Activated CD4-positive, CD25-positive, alpha-beta regulatory T cell treated with anti-CD3 and anti-CD28 coated beads, Interleukin-2, amount 50 U/mL, for 72 hours (primary cell): ENCODE data around the gene TNNI2.
"Not testable (repeated sequence)": the region's sequence is repeated elsewhere in the genome, so short reads cannot be mapped to it uniquely, and the experiment has no call there.

Experiments used
- DNase-seq: peaks from one replicate; pipeline ENCODE4 v3.0.0; 2021

TNNI2 gene

DNA sequence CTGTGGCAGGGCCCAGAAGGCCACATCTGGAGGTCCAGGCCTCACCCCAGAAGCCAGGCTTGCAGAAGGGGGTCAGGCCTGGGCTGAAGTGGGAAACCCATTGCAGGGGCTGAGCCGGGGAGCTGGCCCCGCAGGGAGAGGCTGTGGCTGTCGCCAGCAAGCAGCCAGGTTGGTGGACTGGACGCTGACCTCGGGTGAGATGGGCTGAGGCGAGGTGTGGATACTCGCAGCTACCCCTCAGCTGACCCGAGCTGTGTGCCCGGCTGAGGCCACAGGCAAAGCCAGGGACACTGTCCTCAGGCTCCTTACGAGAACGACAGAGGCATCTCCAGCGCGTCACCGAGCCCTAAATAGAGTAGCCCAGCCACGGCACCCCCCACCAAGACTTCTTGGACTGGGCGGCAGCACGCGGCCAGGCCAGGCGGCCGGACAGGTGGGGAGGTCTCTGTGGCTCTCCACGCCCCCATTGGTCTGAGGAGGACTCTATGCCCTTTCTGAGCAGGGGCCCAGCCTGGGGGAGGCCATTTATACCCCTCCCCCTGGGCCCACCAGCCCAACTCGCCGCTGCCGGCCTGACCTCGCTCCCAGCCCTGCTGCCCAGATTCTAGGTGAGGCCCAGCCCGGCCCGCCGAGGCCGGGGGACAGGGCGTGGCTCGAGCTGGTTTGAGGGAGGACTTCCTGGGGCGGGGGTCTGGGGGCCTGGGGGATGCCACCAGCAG, at the start of gene TNNI2:
TSS of gene TNNI2 (plus strand) at position 556 of the 719 bp plus-strand sequence. CDS start 716 bp downstream, outside the sequence.
- DNase-seq, result no peak

DNA sequence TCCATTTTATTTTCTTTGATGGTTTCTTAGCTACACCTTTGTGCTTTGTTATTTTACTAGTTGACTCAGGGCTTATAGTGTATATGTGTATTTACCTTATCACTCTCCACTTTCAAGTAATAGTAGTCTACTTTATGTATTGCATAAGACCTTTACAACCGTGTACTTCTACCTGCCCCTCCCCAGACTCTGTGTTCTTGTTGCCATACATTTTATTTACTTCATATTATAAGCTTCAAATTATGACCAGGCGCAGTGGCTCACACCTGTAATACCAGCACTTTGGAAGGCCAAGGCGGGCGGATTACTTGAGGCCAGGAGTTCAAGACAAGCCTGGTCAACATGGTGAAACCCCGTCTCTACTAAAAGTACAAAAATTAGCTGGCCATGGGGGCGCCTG, 46.9 kb upstream of the TNNI2 start:
- DNase-seq, result no peak

DNA sequence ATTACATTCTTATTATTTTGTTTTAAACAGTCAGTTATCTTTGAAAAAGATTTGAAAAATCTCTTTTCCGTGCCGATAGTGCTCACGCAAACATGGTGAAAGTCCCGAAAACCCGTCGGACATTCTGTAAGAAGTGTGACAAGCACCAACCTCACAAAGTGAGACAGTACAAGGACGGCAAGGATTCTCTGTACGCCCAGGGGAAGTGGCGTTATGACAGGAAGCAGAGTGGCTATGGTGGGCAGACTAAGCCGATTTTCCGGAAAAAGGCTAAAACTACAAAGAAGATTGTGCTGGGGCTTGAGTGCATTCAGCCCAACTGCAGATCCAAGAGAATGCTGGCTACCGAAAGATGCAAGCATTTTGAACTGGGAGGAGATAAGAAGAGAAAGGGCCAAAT, 46.3 kb upstream of the TNNI2 start:
- DNase-seq, result no peak

DNA sequence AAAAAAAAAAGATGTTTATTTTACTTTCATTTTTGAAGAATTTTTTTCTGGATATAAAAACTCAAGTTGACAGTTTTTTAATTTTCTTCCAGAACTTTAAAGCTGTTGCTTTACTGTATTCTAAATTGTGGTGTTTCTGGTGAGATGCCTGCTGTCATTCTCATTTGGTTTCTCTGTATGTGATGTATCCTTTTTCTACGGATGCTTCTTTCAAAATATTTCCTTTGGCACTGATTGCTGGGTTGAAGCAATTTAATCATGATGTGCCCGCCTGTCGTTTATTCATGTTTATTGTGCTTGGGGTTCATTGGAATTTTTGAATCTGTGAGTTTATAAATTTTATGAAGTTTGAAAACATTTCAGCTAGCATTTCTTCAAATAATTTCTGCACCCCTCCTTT, 45.7 kb upstream of the TNNI2 start:
- DNase-seq, result no peak

DNA sequence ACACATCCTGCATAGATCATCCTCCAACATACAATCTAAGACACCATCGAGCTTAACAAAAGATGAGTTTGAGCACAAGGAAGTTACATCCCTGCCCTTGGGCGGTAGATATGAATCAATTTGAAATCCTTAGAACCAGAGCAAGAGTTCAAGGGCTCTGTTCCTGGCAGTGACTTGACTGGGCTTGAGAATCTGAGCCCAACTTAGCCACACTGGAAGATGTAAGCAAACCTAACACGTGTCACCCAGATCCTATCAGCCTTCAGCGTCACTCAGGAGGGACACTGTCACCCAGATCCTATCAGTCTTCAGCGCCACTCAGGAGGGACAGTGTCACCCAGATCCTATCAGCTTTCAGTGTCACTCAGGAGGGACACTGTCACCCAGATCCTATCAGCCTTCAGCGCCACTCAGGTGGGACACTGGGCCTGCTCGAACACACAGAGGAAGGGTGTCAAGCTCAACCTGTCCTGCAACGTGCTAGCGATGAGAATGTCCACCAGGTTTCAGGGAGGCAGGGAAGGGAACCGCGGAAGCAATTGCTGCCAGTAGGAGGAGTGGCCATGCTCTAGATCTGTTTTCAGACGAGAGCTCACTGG, 42.3 kb upstream of the TNNI2 start:
- DNase-seq, result no peak

DNA sequence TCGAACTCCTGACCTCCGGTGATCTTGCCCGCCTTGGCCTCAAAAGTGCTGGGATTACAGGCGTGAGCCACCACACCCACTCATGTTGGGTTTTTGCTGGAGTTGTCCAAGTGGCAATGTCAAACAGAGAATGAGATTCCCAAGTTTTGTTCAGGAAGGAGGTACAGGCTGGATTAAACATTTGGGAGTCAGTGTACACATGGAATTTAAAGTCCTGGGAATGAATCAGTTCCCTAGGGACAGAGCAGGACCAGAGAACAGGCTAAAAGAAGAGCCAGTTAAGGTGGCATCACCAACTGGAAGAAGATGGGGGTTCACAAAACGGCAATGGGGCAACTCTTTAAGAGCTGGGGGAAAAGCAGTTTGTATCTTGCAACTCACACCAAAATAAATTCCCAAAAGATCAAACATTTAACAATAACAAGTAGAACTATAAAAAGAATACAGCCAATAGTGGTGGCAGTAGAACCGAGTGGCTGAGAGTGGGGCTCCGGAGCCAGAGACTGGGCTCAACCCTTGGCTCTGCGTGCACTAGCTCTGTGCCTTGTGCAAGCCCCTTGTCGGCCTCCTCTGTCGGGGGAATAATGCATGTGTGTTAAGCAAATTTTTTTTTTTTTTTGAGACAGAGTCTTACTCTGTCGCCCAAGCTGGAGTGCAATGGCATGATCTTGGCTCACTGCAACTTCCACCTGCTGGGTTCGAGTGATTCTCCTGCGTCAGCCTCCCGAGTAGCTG, 41.2 kb upstream of the TNNI2 start:
- no peak for DNase-seq

DNA sequence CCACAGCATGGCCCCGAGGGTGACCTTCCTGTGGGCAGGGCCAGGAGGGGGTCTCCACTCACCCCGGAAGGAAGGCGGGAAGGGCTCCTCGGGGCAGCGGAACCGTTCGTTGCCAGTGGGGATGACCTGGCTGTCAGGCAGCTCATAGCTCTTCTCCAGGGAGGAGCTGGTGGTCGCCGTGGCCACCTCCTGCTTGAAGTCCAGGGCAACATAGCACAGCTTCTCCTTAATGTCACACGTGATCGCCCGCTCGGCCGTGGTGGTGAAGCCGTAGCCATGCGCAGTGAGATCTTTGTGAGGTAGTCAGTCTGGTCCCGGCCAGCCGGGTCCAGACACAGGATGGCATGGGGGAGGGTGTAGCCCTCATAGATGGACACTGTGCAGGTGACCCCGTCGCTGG, 35.5 kb upstream of the TNNI2 start:
- no peak for DNase-seq

DNA sequence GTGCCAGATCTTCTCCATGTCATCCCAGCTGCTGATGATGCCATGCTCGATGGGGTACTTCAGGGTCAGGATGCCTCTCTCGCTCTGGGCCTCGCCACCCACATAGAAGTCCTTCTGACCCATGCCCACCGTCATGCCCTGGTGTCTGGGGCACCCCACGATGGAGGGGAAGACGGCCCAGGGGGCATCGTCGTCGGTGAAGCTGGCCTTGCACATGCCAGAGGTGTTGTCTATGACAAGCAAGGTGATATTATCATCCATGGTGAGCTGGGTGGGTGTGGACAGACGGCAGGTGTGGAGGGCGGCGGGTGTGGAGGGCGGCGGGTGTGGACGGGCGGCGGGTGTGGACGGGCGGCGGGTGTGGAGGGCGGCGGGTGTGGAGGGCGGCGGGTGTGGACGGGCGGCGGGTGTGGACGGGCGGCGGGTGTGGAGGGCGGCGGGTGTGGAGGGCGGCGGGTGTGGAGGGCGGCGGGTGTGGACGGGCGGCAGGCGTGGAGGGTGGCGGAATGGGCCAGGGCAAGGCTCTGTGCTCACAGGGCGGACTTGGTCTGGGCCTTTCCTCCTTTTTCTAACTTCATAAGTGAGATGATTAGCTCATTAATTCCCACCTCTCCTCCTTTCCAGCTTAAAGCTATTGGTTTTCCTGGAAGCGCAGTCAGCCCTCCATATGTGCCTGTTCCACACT, 34.8 kb upstream of the TNNI2 start:
- DNase-seq, result not testable (repeated sequence)

DNA sequence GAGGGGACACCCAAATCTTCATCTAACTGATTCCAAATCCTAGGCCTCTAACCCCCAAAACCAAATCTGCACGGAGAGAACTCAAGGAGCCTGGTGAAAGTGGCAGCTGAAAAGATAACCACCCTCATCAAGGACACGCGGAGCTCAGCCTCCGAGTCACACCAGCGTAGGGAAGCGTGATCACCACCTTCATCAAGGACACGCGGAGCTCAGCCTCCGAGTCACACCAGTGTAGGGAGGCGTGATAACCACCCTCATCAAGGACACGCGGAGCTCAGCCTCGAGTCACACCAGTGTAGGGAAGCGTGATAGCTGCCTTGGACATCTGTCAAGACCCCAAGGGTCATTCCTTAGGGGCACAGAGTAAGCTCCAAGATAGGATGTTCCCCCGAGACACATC, 33.3 kb upstream of the TNNI2 start:
- DNase-seq, result no peak

DNA sequence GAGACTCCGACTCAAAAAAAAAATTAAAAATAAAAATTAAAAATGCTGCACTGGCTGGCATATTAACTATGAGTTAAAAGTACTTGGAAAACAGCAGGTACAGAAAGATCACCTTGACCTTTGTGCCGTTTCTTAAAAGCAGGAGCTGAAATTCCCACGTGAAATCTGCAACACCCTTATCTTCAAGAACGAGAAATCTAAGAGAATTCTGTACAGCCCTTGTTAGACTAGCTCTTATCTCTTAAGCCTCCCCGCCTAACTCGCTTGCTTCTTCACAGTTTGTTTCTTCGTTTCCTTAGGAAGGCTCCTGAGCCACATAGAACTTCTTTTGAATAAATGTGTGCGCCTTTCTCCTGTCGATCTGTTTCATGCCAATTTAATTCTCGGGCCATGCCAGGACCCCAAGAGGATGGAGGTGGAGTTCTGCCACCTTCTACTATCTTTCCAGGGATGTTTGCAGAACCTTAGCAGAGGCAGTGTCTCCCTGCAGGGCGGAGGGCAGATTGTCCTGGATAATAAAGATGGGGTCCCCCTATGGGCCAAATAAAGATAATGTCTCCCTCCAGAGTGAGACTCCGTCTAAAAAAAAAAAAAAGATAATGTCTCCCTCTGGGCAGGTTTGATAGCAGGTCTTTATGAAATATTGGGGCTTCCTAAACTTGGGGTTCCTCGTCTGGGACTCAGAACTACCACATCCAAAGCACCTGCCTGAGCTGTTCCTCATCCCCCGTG, 31.4 kb upstream of the TNNI2 start:
- DNase-seq, result no peak

DNA sequence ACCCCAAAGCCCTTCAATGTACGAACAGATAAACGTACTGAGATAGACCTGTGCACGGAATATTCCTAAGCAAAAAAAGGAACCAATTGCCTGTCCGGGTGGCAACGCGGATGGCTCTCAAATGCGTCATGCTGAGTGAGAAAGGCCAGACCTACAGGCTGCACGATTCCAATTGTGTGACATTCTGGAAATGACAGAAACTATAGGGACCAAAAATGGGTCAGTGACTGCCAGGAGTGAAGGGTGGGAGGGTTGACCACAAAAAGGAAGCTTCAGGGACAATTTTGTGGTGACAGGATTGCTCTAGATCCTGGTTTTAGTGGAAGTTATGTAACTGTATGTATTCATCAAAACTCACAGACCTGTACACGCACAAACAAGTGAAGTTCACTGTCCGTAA, 28.0 kb upstream of the TNNI2 start:
- no peak for DNase-seq

DNA sequence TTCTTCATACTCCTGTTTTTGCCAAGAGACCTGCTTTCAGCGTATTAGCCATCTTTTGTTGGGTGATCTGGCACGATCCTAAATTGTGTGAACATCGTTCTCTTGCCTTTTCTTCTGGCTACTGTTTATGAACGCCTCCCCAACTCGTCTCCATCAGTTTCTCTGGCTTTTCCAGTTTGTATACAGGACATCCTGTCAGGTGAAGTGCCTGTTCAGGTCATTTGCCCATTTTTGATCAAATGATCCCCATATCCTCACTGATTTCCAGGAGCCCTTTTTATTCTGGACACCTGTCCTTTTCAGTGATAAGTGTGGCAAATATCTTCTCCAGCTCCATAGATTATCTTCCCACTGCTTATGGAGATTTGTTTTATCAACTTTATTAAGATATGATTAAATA, 26.5 kb upstream of the TNNI2 start:
- no peak for DNase-seq

DNA sequence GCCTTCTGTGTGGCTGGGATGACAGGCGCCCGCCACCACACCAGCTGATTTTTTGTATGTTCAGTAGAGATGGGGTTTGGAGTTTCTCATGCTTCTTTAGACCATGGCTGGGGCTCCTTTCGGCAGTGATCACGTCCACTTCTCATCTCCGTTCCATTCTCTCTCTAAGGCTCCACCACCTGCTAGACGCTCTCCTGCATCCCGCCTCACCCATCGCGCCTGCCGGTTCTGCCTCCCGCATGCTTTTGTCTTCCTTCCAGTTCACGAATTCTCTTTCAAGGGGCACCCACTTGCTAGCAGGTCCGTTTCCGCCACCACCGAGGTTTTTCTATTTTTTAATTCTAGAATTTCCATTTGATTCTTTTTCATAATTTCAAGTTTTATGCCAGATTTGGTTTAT, 26.0 kb upstream of the TNNI2 start:
- no peak for DNase-seq

DNA sequence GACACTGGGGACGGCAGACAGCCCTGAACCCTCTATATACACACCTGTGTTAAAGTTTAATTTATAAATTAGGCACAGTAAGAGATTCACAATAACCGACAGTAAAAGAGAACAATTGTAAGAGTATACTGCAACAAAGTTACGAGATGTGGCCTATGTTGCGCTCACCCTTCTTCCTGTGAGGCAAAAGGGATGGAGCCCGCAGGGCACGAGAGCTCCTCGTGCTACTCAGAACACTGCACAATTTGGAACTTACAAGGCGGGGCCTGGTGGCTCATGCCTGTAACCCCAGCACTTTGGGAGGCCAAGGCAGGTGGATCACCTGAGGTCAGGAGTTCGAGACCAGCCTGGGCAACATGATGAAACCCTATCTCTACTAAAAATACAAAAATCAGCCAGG, 25.4 kb upstream of the TNNI2 start:
- not testable (repeated sequence) for DNase-seq

DNA sequence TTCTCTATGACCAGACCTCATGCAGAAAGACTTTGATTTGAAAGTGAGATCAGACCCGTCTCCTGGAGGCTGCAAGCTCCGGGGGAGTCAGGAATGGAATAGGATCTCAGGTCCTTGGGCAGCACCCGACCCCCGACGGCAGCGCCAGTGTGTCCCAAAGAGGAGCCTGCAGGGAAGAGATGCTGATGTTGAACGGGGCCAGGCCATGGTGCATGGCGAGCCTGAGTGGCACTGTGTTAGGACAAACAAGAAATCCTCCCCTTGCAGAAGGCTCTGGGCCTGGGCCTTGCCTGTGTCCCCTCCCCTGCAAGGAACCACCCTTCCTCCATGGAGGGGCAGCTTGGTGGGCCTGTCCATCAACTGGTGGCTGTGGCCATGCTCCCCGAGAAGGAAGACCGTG, 24.1 kb upstream of the TNNI2 start:
- no peak for DNase-seq

DNA sequence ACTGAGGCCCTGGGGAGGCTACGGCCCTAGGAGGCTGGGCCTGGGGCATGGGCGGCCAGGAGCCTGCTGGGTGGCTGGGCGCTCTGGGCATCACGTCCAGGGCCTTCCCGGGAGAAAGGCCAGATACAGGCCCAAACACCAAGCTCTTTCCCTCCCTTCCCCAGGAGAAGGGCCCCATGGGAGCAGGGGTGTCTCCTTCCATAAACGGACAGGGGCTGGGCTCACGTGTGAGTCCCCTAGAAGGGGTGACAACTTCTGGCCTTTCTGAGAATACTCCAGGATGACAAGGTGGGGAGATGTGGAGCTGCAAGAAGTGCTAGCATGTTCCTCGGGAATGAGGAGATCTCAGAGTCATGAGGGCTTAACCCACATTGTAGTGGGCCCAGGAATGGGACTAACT, 23.5 kb upstream of the TNNI2 start:
- no peak for DNase-seq

DNA sequence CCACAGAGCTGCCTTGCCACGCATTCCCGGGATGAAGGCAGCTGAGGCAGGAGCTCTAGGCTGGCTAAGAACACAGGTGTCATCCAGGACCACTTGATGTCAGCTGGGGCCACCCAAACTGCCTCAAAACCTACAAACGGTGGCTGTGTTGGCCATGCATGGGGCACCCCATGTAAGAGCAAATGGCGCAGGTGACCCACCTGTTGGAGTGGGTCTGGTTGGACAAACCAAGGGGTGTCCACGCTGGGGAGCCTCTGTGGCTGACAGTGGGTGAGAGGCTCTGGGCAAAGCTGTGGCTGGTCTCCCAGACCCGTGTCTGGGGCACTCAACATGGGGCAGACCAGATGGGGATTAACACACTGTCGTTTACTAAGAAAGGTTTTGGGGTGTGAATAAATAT, 23.0 kb upstream of the TNNI2 start:
- DNase-seq, result no peak

DNA sequence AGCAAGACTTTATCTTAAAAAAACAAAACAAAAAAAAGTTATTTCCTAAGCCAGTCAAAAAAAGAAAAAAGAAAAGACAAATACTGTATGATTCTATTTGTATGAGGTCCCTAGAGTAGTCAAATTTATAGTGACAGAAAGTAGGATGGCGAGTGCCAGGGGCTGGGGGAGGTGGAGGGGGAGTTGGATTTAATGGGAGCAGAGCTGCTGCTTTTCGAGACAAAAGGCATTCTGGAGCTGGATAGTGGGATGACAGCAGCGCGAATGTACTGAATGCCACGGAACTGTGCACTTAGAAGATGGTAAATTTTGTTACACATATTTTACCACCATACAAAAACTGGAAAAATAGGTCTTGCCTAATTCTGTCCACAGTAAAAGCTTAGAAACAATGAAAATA, 21.8 kb upstream of the TNNI2 start:
- DNase-seq, result no peak

DNA sequence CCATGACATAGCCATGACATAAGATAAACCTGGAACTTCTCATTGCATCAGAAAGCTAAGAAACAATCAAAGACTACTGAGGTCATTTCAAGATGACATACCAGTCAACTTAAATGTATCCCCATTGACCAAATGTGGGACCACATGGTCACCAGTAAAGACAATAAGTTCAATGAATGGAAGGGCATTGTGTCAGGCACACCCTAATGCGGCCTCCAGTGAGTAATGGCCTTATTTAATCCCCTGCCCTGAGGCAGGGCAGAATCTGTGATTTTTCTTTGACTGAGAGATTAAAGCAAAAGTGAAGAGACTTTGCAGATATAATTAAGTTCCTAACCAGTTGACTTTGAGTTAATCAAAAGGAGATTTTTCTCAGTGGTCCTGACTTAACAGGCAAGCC, 21.3 kb upstream of the TNNI2 start:
- DNase-seq, result no peak

DNA sequence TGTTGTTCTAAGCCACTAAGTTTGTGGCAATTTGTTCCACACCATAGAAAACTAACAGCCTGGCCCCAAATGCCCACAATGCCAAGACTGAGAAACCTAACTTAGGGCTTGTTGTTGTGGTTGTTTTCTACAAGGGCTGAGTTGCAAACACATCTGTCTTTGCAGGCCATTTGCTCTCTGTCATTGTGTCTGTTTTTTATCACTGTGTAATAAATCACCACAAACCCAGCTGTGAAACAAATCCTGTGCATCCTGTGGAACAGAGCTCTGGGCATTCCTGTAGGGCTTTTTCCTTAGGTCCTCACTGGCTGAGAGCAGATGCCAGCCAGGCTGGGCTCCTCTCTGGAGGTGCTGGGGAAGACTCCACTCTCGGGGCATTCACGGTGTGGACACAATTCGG, 19.7 kb upstream of the TNNI2 start:
- no peak for DNase-seq

DNA sequence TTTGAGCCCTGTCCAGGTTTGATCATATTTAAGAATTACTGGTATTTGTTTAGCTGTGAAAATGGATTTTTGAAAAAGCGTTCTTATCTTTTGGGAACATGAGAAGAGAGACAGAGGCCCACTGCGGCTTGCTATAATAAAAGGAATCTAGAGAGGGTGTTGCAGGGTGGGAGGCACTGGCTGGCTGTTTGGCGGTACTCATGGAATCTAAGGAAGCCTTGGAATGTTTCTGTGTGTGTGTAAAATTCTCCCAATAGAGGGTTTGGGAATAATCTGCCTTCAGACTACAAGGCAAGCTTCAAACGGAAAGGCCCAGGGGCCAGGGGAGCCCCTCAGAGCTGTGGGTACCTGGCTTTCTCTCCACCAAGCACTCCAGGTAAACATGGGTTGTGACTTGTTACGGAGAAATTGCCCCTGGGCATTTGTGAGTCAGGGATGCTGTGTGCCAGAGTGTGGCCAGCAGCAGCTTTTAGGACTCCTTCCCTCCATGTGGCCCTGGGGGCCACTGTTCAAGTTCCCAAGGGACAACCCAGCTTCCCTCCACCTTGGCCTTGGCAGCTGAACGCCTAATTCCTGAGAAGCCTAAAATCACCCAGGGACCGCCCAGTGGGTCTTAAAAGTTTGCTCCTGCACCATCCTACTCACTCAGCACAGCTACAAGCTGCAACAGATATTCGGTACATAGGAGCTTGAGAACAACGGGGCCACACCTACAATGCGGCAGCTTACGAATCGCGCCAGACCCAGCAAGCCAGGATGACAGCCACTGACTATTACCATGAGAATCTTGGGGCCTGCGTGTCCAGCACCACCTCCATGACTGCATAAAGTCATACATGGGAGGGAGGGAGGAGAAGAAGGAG, 18.1 kb upstream of the TNNI2 start:
- DNase-seq, result no peak

DNA sequence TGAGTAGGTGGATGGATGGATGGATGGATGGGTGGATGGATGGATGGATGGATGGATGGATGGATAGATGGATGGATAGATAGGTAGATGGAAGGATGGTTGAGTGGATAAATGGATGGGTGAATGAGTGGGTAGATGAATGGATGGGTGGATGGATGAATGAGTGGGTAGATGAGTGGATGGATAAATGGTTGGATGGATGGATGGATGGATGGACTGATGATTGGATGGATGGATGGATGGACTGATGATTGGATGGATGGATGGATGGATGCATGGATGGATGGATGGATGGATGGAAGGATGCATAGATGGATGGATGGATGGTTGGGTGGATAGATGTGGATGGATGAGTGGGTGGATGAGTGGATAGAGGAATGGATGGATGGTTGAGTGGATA, 17.2 kb upstream of the TNNI2 start:
- DNase-seq, result no peak
